Cardiac muscle cell (in vitro differentiated cells and primary cell): Measurements from ENCODE around the gene SORBS2. TPM values are rescaled to one million over a fixed set of nuclear protein-coding genes. Genes with fewer than 3 reads are reported as not detected.

ENCODE experiments used
- DNase-seq, 2 donors: peaks; one replicate each; pipeline versions ENCODE4 v3.0.0 to v3.0.0-alpha.2; 2010 to 2017; ENCODE audit warnings: low read depth in 1 of 2, low spot score in 1 of 2
- H3K27ac ChIP-seq: fragments of 200-600 bp; sonication (generic); 2 replicates; pipeline ENCODE4 v1.5.1; 2016
- H3K27me3 ChIP-seq: fragments of 200-600 bp; sonication (generic); 2 replicates; pipeline ENCODE4 v1.6.0; 2016; ENCODE audit warnings: control low read depth
- H3K36me3 ChIP-seq: fragments of 200-600 bp; sonication (generic); 2 replicates; pipeline ENCODE4 v1.5.1; 2016; ENCODE audit warnings: control low read depth
- H3K4me1 ChIP-seq: fragments of 200-600 bp; sonication (generic); 2 replicates; pipeline ENCODE4 v1.8.1; 2017; ENCODE audit warnings: low read depth, mild to moderate bottlenecking, mixed run types
- H3K4me3 ChIP-seq: fragments of 200-600 bp; sonication (generic); 2 replicates; pipeline ENCODE4 v1.5.1; 2016; ENCODE audit warnings: mild to moderate bottlenecking
- H3K9me3 ChIP-seq: fragments of 200-600 bp; sonication (generic); 2 replicates; pipeline ENCODE4 v1.5.1; 2017; ENCODE audit warnings: low read depth, mild to moderate bottlenecking, control low read depth
- CTCF ChIP-seq: IDR thresholded peaks from 2 replicates; pipeline ENCODE4 v1.5.1; 2012; ENCODE audit warnings: low read depth, mild to moderate bottlenecking, low read length
- polyA plus RNA-seq: library from polyadenylated mRNA; unstranded; fragments of >200 nt; fragmentation: Nextera tagmentation; extraction: Ambion mirVana; gene quantifications from 2 replicates; pipeline ENCODE4 v1.2.1, GENCODE V29; 2016
- total RNA-seq: library from RNA; depleted of rRNA; stranded (reverse); fragments of >200 nt; gene quantifications from 2 replicates; pipeline ENCODE4 v1.2.3, GENCODE V29; 2016

Gene SORBS2
- total and polyA plus RNA-seq, 2 experiments from 2014 or later, result 453 to 470 TPM

GRCh38 chr4:185749858-185750257, 62.1 kb downstream of the SORBS2 start:
- no peak for TF ChIP-seq CTCF
- H3K4me3 ChIP-seq, result no peak overlapping the region
- DNase-seq, result no peak

GRCh38 chr4:185748901-185749390, 63.0 kb downstream of the SORBS2 start:
- H3K4me1 ChIP-seq, result peaks cover 5% of the 10 kb centered on the region
- no peak for TF ChIP-seq CTCF
- H3K9me3 ChIP-seq, result no peaks in the 10 kb centered on the region
- DNase-seq, result no peak
- H3K27me3 ChIP-seq, result no peaks in the 10 kb centered on the region
- no peak overlapping the region for H3K4me3 ChIP-seq
- H3K27ac ChIP-seq, result no peak overlapping the region
- H3K36me3 ChIP-seq, result peaks cover 3% of the 10 kb centered on the region

More at GRCh38 chr4:185749858-185750257, 62.1 kb downstream of the SORBS2 start:
- Histone ChIP-seq H3K4me1 (peaks cover 5% of the 10 kb centered on the region), H3K9me3 (no peaks in the 10 kb centered on the region), H3K27me3 (no peaks in the 10 kb centered on the region), H3K36me3 (peaks cover 3% of the 10 kb centered on the region), H3K27ac (peak overlapping the region; percentile 63)

- Histone ChIP-seq H3K4me3 (no peak overlapping the region), H3K27me3 (no peaks in the 10 kb centered on the region), H3K36me3 (peaks cover 3% of the 10 kb centered on the region), H3K27ac (peak overlapping the region; percentile 8), H3K9me3 (no peaks in the 10 kb centered on the region), H3K4me1 (peaks cover 10% of the 10 kb centered on the region)
- no peak for TF ChIP-seq CTCF
- no peak for DNase-seq
Observed at GRCh38 chr4:185745891-185746290, 66.1 kb downstream of the SORBS2 start.

GRCh38 chr4:185744946-185745345, 67.0 kb downstream of the SORBS2 start:
- Histone ChIP-seq H3K9me3 (no peaks in the 10 kb centered on the region), H3K27ac (no peak overlapping the region), H3K27me3 (no peaks in the 10 kb centered on the region), H3K36me3 (peaks cover 3% of the 10 kb centered on the region), H3K4me3 (no peak overlapping the region), H3K4me1 (peaks cover 10% of the 10 kb centered on the region)
- no peak for TF ChIP-seq CTCF
- no peak for DNase-seq

- peaks cover 7% of the 10 kb centered on the region for H3K4me1 ChIP-seq
- no peak for DNase-seq
- H3K27ac ChIP-seq, result no peak overlapping the region
- TF ChIP-seq CTCF, result no peak
- H3K9me3 ChIP-seq, result no peaks in the 10 kb centered on the region
- H3K27me3 ChIP-seq, result no peaks in the 10 kb centered on the region
- H3K4me3 ChIP-seq, result no peak overlapping the region
- peaks cover 3% of the 10 kb centered on the region for H3K36me3 ChIP-seq
Observed at GRCh38 chr4:185744488-185744862, 67.5 kb downstream of the SORBS2 start.
